Caki2 (cell line): Measurements from ENCODE around the gene CCDC91. TPM values are rescaled to one million over a fixed set of nuclear protein-coding genes. Genes with fewer than 3 reads are reported as not detected.
A peak's percentile ranks its signal among the peaks of the same experiment; 100 is the strongest.
"Not testable (repeated sequence)": the region's sequence is repeated elsewhere in the genome, so short reads cannot be mapped to it uniquely, and the experiment has no call there.

ENCODE experiments used
- DNase-seq: peaks from one replicate; pipeline ENCODE4 v3.0.0-alpha.2; 2015; ENCODE audit warnings: low read depth
- in situ Hi-C: cut with HindIII; loops from 2 replicates; pipeline ENCODE4 v1.10.0; 2016; ENCODE audit warnings: low sequenced_read_pairs, low pct_unique_long_range_greater_than_20kb, mixed read lengths
- total RNA-seq: library from RNA; depleted of rRNA; stranded (reverse); fragments of >200 nt; shearing (Covaris generic); gene quantifications from 2 replicates; pipeline ENCODE4 v1.2.3, GENCODE V29; 2014; ENCODE audit warnings: low replicate concordance

CCDC91 gene
- total RNA-seq, 1 experiment from 2014 or later, result 8.1 TPM

- in situ Hi-C loops, result no loop called here
- no peak for DNase-seq
Measured at GRCh38 chr12:28463396-28463795, 273.1 kb downstream of the CCDC91 start.

GRCh38 chr12:28471762-28472161 lies 281.5 kb downstream of the CCDC91 start:
- DNase-seq, in situ Hi-C loops: not testable (repeated sequence)

- DNase-seq, in situ Hi-C loops: not testable (repeated sequence)
Measured at GRCh38 chr12:28476206-28476605, 285.9 kb downstream of the CCDC91 start.

GRCh38 chr12:28479097-28479496 lies 288.8 kb downstream of the CCDC91 start:
- in situ Hi-C loops, DNase-seq: not testable (repeated sequence)

- DNase-seq, result no peak
- in situ Hi-C loops, result no loop called here
Measured at GRCh38 chr12:28479683-28480082, 289.4 kb downstream of the CCDC91 start.

- no peak for DNase-seq
- in situ Hi-C loops, result no loop called here
Measured at GRCh38 chr12:28484156-28484555, 293.9 kb downstream of the CCDC91 start.

GRCh38 chr12:28486521-28486920 lies 296.3 kb downstream of the CCDC91 start:
- in situ Hi-C loops, result no loop called here
- no peak for DNase-seq

GRCh38 chr12:28489246-28489645 lies 299.0 kb downstream of the CCDC91 start:
- DNase-seq, result no peak
- in situ Hi-C loops, result no loop called here

- in situ Hi-C loops, result no loop called here
- no peak for DNase-seq
Measured at GRCh38 chr12:28497889-28498411, 307.7 kb downstream of the CCDC91 start.

- no peak for DNase-seq
- in situ Hi-C loops, result no loop called here
Measured at GRCh38 chr12:28498850-28499249, 308.6 kb downstream of the CCDC91 start.

- no peak for DNase-seq
- in situ Hi-C loops, result no loop called here
Measured at GRCh38 chr12:28500373-28501024, 310.2 kb downstream of the CCDC91 start.

- DNase-seq, result peak; percentile 4
- in situ Hi-C loops, result no loop called here
Measured at GRCh38 chr12:28506271-28506670, 316.0 kb downstream of the CCDC91 start.

- in situ Hi-C loops, result no loop called here
Measured at GRCh38 chr12:28507033-28507432, 316.8 kb downstream of the CCDC91 start.

GRCh38 chr12:28507867-28508266 lies 317.6 kb downstream of the CCDC91 start:
- in situ Hi-C loops, result no loop called here
- DNase-seq, result no peak

More at GRCh38 chr12:28507033-28507432, 316.8 kb downstream of the CCDC91 start:
- no peak for DNase-seq

- in situ Hi-C loops, result no loop called here
- no peak for DNase-seq
Measured at GRCh38 chr12:28512406-28512805, 322.1 kb downstream of the CCDC91 start.

GRCh38 chr12:28512876-28513275 lies 322.6 kb downstream of the CCDC91 start:
- in situ Hi-C loops, result no loop called here
- no peak for DNase-seq

- no peak for DNase-seq
- in situ Hi-C loops, result no loop called here
Measured at GRCh38 chr12:28513983-28514382, 323.7 kb downstream of the CCDC91 start.

- in situ Hi-C loops, result no loop called here
- no peak for DNase-seq
Measured at GRCh38 chr12:28517101-28517500, 326.8 kb downstream of the CCDC91 start.

GRCh38 chr12:28527631-28528249 lies 337.5 kb downstream of the CCDC91 start:
- no peak for DNase-seq
- in situ Hi-C loops, result no loop called here

GRCh38 chr12:28535216-28535615 lies 345.0 kb downstream of the CCDC91 start:
- DNase-seq, result peak; percentile 4
- in situ Hi-C loops, result no loop called here
